ENCODE measurements around the gene IL17RD. TPM values are rescaled to one million over a fixed set of nuclear protein-coding genes. Genes with fewer than 3 reads are reported as not detected.

The IL17RD gene
- total RNA-seq, 1 donor from 2014 or later = 10.7 TPM

- TF ChIP-seq, protein P1, sequence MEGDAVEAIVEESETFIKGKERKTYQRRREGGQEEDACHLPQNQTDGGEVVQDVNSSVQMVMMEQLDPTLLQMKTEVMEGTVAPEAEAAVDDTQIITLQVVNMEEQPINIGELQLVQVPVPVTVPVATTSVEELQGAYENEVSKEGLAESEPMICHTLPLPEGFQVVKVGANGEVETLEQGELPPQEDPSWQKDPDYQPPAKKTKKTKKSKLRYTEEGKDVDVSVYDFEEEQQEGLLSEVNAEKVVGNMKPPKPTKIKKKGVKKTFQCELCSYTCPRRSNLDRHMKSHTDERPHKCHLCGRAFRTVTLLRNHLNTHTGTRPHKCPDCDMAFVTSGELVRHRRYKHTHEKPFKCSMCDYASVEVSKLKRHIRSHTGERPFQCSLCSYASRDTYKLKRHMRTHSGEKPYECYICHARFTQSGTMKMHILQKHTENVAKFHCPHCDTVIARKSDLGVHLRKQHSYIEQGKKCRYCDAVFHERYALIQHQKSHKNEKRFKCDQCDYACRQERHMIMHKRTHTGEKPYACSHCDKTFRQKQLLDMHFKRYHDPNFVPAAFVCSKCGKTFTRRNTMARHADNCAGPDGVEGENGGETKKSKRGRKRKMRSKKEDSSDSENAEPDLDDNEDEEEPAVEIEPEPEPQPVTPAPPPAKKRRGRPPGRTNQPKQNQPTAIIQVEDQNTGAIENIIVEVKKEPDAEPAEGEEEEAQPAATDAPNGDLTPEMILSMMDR (IDR thresholded peaks at IDR 0.05; ENCODE audit: unreplicated experiment) = no peak
- DNase-seq (ENCODE audit: low spot score) = no peak
- no peak overlapping the region for H3K27ac Mint-ChIP-seq (ENCODE audit: unreplicated experiment)
- H3K4me1 Mint-ChIP-seq (ENCODE audit: unreplicated experiment) = peaks cover 4% of the 10 kb centered on the region
- no peaks in the 10 kb centered on the region for H3K36me3 Mint-ChIP-seq (ENCODE audit: low read depth, unreplicated experiment)
- peaks cover 1% of the 10 kb centered on the region for H3K27me3 Mint-ChIP-seq (ENCODE audit: unreplicated experiment)
- H3K9me3 Mint-ChIP-seq (ENCODE audit: unreplicated experiment) = no peaks in the 10 kb centered on the region
- H3K4me3 Mint-ChIP-seq (ENCODE audit: unreplicated experiment) = no peak overlapping the region
These were observed 19.4 kb upstream of the IL17RD start for GRCh38 chr3:57184526-57184925.

DNA sequence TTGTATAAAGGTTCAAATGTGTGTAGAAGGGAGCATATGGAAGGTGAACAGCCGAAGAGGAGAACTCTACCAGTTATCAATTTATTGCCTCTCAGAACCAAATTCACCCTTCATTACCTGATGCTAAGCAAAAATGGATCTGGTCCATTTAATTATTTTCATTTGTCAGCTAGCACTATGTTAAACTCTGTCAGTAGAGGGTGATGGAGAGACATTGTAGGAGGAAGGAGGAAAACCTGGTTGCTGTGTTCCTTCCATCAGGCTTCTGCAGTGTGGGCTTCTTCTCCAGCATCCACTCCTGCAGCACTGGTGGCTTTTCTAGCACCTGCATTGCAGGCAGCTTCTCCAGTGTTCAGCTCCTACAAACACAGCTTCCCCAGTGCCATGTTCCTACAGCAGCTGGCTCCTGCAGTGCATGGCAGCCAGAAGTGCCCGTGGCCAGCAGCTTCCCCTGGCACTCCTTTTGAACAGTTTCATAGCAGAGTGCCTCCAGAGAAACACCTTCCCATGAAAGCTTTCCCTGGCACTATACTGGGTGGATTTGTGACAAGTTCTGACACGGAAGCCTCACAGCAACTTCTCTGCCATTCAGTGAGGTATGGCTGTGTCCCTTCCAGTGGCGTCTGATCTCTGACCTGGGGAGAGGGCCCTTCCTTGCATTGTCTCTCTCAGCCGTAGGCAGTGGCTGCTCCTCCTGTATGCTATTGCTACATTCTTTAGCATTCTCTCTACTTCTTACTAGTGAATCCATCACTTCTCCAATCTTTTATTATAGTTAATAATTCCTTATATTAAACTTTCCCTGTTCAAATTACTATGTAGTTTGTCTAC is 14.6 kb upstream of the IL17RD start:
- Mint-ChIP-seq H3K4me3 (ENCODE audit: unreplicated experiment) (no peak overlapping the region), H3K27me3 (ENCODE audit: unreplicated experiment) (peaks cover 2% of the 10 kb centered on the region), H3K9me3 (ENCODE audit: unreplicated experiment) (no peaks in the 10 kb centered on the region), H3K4me1 (ENCODE audit: unreplicated experiment) (no peaks in the 10 kb centered on the region), H3K27ac (ENCODE audit: unreplicated experiment) (no peak overlapping the region), H3K36me3 (ENCODE audit: low read depth, unreplicated experiment) (no peaks in the 10 kb centered on the region)
- TF ChIP-seq, protein P1 (IDR thresholded peaks at IDR 0.05; ENCODE audit: unreplicated experiment) = no peak
- no peak for DNase-seq (ENCODE audit: low spot score)

- Mint-ChIP-seq H3K36me3 (ENCODE audit: low read depth, unreplicated experiment) (no peaks in the 10 kb centered on the region), H3K27ac (ENCODE audit: unreplicated experiment) (no peak overlapping the region), H3K27me3 (ENCODE audit: unreplicated experiment) (peaks cover 2% of the 10 kb centered on the region), H3K4me3 (ENCODE audit: unreplicated experiment) (no peak overlapping the region), H3K9me3 (ENCODE audit: unreplicated experiment) (no peaks in the 10 kb centered on the region), H3K4me1 (ENCODE audit: unreplicated experiment) (peaks cover 3% of the 10 kb centered on the region)
- DNase-seq (ENCODE audit: low spot score) = no peak
- TF ChIP-seq, protein P1 (IDR thresholded peaks at IDR 0.05; ENCODE audit: unreplicated experiment) = no peak
These were observed 10.9 kb upstream of the IL17RD start for GRCh38 chr3:57176045-57176444.

DNA sequence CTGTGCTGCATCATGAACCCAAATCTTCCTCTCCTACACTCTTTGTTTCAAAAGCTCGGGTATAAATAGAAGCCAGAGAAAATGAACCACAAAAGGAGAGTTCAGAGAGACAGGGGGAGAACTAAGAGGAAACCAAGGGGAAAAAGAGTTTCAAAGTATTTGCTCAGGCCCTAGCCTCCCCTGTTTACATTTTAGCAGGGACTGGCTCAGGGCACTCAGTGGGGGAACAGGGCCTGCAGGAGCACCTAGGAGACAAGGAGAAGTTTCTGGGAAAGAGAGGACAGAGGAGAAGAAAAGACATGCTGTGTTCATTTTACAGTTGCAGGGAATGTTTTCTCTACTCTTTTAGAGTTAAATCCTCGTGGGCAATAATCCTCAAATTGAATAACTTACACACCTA is 8.5 kb upstream of the IL17RD start:
- no peaks in the 10 kb centered on the region for H3K9me3 Mint-ChIP-seq (ENCODE audit: unreplicated experiment)
- TF ChIP-seq, protein P1 (IDR thresholded peaks at IDR 0.05; ENCODE audit: unreplicated experiment) = no peak
- H3K4me1 Mint-ChIP-seq (ENCODE audit: unreplicated experiment) = peaks cover 3% of the 10 kb centered on the region
- H3K27me3 Mint-ChIP-seq (ENCODE audit: unreplicated experiment) = peaks cover 2% of the 10 kb centered on the region
- no peak overlapping the region for H3K4me3 Mint-ChIP-seq (ENCODE audit: unreplicated experiment)
- DNase-seq (ENCODE audit: low spot score) = no peak
- peaks cover 4% of the 10 kb centered on the region for H3K36me3 Mint-ChIP-seq (ENCODE audit: low read depth, unreplicated experiment)
- H3K27ac Mint-ChIP-seq (ENCODE audit: unreplicated experiment) = no peak overlapping the region

GRCh38 chr3:57170946-57171345 is 5.8 kb upstream of the IL17RD start:
- H3K27ac Mint-ChIP-seq (ENCODE audit: unreplicated experiment) = no peak overlapping the region
- no peak for DNase-seq (ENCODE audit: low spot score)
- H3K4me3 Mint-ChIP-seq (ENCODE audit: unreplicated experiment) = no peak overlapping the region
- H3K4me1 Mint-ChIP-seq (ENCODE audit: unreplicated experiment) = peaks cover 6% of the 10 kb centered on the region
- H3K27me3 Mint-ChIP-seq (ENCODE audit: unreplicated experiment) = peaks cover 8% of the 10 kb centered on the region
- H3K9me3 Mint-ChIP-seq (ENCODE audit: unreplicated experiment) = no peaks in the 10 kb centered on the region
- TF ChIP-seq, protein P1 (IDR thresholded peaks at IDR 0.05; ENCODE audit: unreplicated experiment) = no peak
- peaks cover 7% of the 10 kb centered on the region for H3K36me3 Mint-ChIP-seq (ENCODE audit: low read depth, unreplicated experiment)

Measured in endothelial cell (in vitro differentiated cells).